ENCODE measurements around the gene PYGO2. TPM values are rescaled to one million over a fixed set of nuclear protein-coding genes. Genes with fewer than 3 reads are reported as not detected.
A peak's percentile ranks its signal among the peaks of the same experiment; 100 is the strongest.
"Not testable (repeated sequence)": the region's sequence is repeated elsewhere in the genome, so short reads cannot be mapped to it uniquely, and the experiment has no call there.

Gene PYGO2
- total RNA-seq, 1 donor from 2014 or later = 48.7 TPM

DNA sequence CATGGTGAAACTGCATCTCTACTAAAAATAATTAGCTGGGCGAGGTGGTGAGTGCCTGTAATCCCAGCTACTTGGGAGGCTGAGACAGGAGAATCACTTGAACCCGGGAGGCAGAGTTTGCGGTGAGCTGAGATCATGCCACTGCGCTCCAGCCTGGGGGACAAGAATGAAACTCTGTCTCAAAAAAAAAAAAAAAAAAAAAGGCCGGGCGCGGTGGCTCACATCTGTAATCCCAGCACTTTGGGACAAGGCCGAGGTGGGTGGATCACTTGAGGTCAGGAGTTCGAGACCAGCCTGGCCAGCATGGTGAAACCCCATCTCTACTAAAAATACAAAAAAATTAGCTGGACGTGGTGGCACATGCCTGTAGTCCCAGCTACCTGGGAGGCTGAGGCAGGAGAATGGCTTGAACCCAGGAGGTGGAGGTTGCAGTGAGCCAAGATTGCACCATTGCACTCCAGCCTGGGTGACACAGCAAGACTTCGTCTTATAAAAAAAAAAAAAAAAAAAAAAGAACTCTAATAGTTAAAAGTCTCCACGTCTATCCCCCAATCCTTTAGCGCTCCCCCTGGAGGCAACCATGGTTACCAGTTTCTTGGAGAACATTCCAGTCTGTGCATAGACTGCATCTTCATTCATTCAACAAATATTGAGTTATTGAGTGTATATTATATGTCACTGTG, 33.9 kb upstream of the PYGO2 start:
- H3K36me3 ChIP-seq; H3K27ac ChIP-seq; intact Hi-C loops (cut with DNase I); H3K4me3 ChIP-seq; H3K9me3 ChIP-seq; H3K27me3 ChIP-seq: not testable (repeated sequence)
- DNase-seq (ENCODE audit: low spot score in 2 of 2) = peak in 1 of 2 donors; percentile 77
- TF ChIP-seq, protein P1, sequence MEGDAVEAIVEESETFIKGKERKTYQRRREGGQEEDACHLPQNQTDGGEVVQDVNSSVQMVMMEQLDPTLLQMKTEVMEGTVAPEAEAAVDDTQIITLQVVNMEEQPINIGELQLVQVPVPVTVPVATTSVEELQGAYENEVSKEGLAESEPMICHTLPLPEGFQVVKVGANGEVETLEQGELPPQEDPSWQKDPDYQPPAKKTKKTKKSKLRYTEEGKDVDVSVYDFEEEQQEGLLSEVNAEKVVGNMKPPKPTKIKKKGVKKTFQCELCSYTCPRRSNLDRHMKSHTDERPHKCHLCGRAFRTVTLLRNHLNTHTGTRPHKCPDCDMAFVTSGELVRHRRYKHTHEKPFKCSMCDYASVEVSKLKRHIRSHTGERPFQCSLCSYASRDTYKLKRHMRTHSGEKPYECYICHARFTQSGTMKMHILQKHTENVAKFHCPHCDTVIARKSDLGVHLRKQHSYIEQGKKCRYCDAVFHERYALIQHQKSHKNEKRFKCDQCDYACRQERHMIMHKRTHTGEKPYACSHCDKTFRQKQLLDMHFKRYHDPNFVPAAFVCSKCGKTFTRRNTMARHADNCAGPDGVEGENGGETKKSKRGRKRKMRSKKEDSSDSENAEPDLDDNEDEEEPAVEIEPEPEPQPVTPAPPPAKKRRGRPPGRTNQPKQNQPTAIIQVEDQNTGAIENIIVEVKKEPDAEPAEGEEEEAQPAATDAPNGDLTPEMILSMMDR (IDR thresholded peaks at IDR 0.05) = peak in 2 of 3 experiments; percentile 28 to 43
- H3K4me1 ChIP-seq = peaks cover 7 to 12% of the 10 kb centered on the region in 2 donors

GRCh38 chr1:154994591-154994990, 33.0 kb upstream of the PYGO2 start:
- intact Hi-C loops (cut with DNase I) = no loop called here
- Histone ChIP-seq H3K27me3 (no peaks in the 10 kb centered on the region), H3K27ac (no peak overlapping the region)

DNA sequence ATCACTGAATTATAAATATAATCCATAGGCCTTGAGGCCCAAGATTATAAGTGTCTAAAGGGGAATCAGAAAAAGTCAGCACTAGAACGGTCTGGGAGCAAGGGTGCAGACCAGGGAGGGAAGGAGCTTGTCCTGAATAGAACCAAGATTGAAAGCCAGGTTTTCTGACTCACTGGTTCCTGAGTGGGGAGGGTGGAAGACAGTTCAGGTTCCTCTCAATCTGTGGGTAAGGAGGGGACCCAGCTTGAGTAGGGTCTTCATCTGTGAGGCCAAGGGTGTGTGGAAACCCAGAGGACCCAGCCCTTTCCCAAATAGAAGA, 32.6 kb upstream of the PYGO2 start:
- intact Hi-C loops (cut with DNase I) = no loop called here
- no peaks in the 10 kb centered on the region for H3K27me3 ChIP-seq

More at GRCh38 chr1:154994591-154994990, 33.0 kb upstream of the PYGO2 start:
- Histone ChIP-seq H3K4me3 (no peak overlapping the region), H3K36me3 (peaks cover 6 to 17% of the 10 kb centered on the region in 2 donors), H3K4me1 (peaks cover 4 to 6% of the 10 kb centered on the region in 2 donors), H3K9me3 (no peaks in the 10 kb centered on the region)
- no peak for DNase-seq (ENCODE audit: low spot score in 2 of 2)
- TF ChIP-seq, protein P1 (IDR thresholded peaks at IDR 0.05) = no peak

GRCh38 chr1:154993572-154994268, 32.1 kb upstream of the PYGO2 start, which contains the start of gene LENEP:
TSS of gene LENEP (plus strand) at chr1:154993586. CDS start at chr1:154993608, 22 bp downstream.
- Histone ChIP-seq H3K27me3 (no peaks in the 10 kb centered on the region), H3K4me1 (peaks cover 0 to under 1% of the 10 kb centered on the region in 2 donors), H3K36me3 (peaks cover 13 to 24% of the 10 kb centered on the region in 2 donors), H3K4me3 (no peak within 1 kb of the TSS), H3K9me3 (no peaks in the 10 kb centered on the region), H3K27ac (no peak within 1 kb of the TSS)
- TF ChIP-seq, protein P1 (IDR thresholded peaks at IDR 0.05) = no peak
- intact Hi-C loops (cut with DNase I) = no loop called here
- no peak for DNase-seq (ENCODE audit: low spot score in 2 of 2)

More for the DNA sequence above, 32.6 kb upstream of the PYGO2 start:
- no peak for DNase-seq (ENCODE audit: low spot score in 2 of 2)
- peaks cover 9 to 19% of the 10 kb centered on the region in 2 donors for H3K36me3 ChIP-seq
- H3K4me1 ChIP-seq = peaks cover 1 to 4% of the 10 kb centered on the region in 2 donors
- no peaks in the 10 kb centered on the region for H3K9me3 ChIP-seq
- H3K4me3 ChIP-seq = no peak overlapping the region
- TF ChIP-seq, protein P1 (IDR thresholded peaks at IDR 0.05) = no peak
- H3K27ac ChIP-seq = no peak overlapping the region

DNA sequence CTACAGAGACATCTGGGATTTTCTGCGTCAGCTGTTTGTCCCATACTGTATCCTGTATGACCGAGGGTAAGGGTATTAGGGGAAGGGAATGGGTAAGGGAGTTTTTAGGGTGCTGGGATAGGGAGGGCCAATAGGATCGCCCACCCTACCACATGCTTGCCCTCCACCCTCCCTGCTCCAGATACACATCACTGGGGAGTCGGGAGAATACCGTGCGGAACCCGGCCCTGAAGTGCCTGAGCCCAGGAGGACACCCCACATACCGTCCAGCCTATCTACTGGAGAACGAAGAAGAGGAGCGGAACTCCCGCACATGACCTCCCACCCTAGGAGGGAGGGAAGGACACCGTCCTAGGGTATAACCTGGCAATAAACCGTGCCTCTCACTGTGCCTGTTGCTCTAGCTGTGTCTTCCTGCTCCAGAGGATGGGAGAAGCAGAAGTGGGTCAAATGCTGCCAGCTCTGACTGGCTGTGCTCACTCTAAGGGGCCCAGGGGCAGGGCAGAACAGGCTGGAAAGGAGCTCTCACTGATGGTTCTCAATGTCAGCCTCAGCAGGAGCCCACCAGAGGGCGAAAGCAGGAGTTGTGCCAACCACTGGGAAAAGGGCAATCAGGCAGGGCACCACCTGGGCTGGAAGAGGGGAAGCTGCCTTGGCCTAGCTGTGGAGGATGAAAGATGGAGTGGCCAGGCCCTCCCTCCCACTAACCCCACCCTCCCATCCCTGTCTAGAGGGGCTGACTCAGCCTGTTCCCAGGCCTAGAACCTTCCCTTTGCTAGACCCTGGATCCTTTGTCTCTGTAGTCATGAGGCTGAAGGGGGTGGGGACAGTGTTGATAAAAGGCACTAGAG, 31.4 kb upstream of the PYGO2 start:
- Histone ChIP-seq H3K27ac (no peak overlapping the region), H3K4me1 (no peaks in the 10 kb centered on the region), H3K27me3 (no peaks in the 10 kb centered on the region), H3K9me3 (no peaks in the 10 kb centered on the region), H3K4me3 (no peak overlapping the region), H3K36me3 (peaks cover 21 to 32% of the 10 kb centered on the region in 2 donors)
- intact Hi-C loops (cut with DNase I) = no loop called here
- TF ChIP-seq, protein P1 (IDR thresholded peaks at IDR 0.05) = no peak
- no peak for DNase-seq (ENCODE audit: low spot score in 2 of 2)

Measured in ascending aorta (tissue), 2 donors.